ENCODE data around the gene BANF2.
"Not testable (repeated sequence)": the region's sequence is repeated elsewhere in the genome, so short reads cannot be mapped to it uniquely, and the experiment has no call there.

DNA sequence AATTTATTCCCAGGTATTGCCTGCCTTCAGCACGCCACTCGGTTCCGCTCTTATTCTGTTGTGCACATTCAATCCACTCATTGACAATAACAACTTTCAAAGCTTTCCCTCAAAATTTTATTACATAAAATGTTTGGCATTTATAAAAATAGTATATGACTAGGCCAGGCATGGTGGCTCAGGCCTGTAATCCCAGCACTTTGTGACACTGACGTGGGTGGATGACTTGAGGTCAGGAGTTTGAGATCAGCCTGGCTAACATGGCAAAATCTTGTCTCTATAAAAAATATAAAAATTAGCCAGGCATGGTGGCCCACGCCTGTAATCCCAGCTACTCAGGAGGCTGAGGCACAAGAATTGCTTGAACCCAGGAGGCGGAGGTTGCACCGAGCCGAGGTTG, 70.0 kb downstream of the BANF2 start:
- not testable (repeated sequence) for TF ChIP-seq CTCF, EZH2, EZH2phosphoT487 (IDR thresholded peaks at IDR 0.05)
